ENCODE results near the gene CGNL1. TPM values are rescaled to one million over a fixed set of nuclear protein-coding genes. Genes with fewer than 3 reads are reported as not detected.
A peak's percentile ranks its signal among the peaks of the same experiment; 100 is the strongest.

The CGNL1 gene
- total and polyA plus RNA-seq, 2 donors = 12.7 to 31.7 TPM

GRCh38 chr15:57477736-57478522 is 101.6 kb downstream of the CGNL1 start:
- Histone ChIP-seq H3K4me1 (ENCODE audit: insufficient read depth) (no peaks in the 10 kb centered on the region), H3K27ac (ENCODE audit: low read depth) (no peak overlapping the region), H3K4me3 (ENCODE audit: low read depth, low read length) (no peak overlapping the region), H3K36me3 (ENCODE audit: insufficient read depth) (no peaks in the 10 kb centered on the region)
- WGBS = 87% methylated on average over 9 of the region's 9 CpGs
- DNase-seq (ENCODE audit: extremely low spot score) = no peak

- 94% methylated on average over 1 of the region's 1 CpG for WGBS
- no peak overlapping the region for H3K4me3 ChIP-seq (ENCODE audit: low read depth, low read length)
- H3K27ac ChIP-seq (ENCODE audit: low read depth) = no peak overlapping the region
- H3K4me1 ChIP-seq (ENCODE audit: insufficient read depth) = no peaks in the 10 kb centered on the region
- H3K36me3 ChIP-seq (ENCODE audit: insufficient read depth) = no peaks in the 10 kb centered on the region
- no peak for DNase-seq (ENCODE audit: extremely low spot score)
Measured at GRCh38 chr15:57479005-57479404, 102.7 kb downstream of the CGNL1 start.

GRCh38 chr15:57481038-57481705 is 104.9 kb downstream of the CGNL1 start:
- H3K4me1 ChIP-seq (ENCODE audit: insufficient read depth) = no peaks in the 10 kb centered on the region
- H3K27ac ChIP-seq (ENCODE audit: low read depth) = no peak overlapping the region
- DNase-seq (ENCODE audit: extremely low spot score) = no peak
- H3K36me3 ChIP-seq (ENCODE audit: insufficient read depth) = no peaks in the 10 kb centered on the region
- 89% methylated on average over 3 of the region's 3 CpGs for WGBS
- no peak overlapping the region for H3K4me3 ChIP-seq (ENCODE audit: low read depth, low read length)

- H3K36me3 ChIP-seq (ENCODE audit: insufficient read depth) = no peaks in the 10 kb centered on the region
- no peak overlapping the region for H3K27ac ChIP-seq (ENCODE audit: low read depth)
- DNase-seq (ENCODE audit: extremely low spot score) = no peak
- H3K4me3 ChIP-seq (ENCODE audit: low read depth, low read length) = no peak overlapping the region
- no peaks in the 10 kb centered on the region for H3K4me1 ChIP-seq (ENCODE audit: insufficient read depth)
- WGBS = 33% methylated on average over 2 of the region's 2 CpGs
Measured at GRCh38 chr15:57485869-57486268, 109.6 kb downstream of the CGNL1 start.

GRCh38 chr15:57486833-57487232 is 110.5 kb downstream of the CGNL1 start:
- Histone ChIP-seq H3K4me3 (ENCODE audit: low read depth, low read length) (no peak overlapping the region), H3K4me1 (ENCODE audit: insufficient read depth) (no peaks in the 10 kb centered on the region), H3K36me3 (ENCODE audit: insufficient read depth) (no peaks in the 10 kb centered on the region), H3K27ac (ENCODE audit: low read depth) (no peak overlapping the region)
- DNase-seq (ENCODE audit: extremely low spot score) = no peak

GRCh38 chr15:57489122-57489521 is 112.8 kb downstream of the CGNL1 start:
- no peak for DNase-seq (ENCODE audit: extremely low spot score)
- Histone ChIP-seq H3K27ac (ENCODE audit: low read depth) (no peak overlapping the region), H3K4me3 (ENCODE audit: low read depth, low read length) (no peak overlapping the region), H3K4me1 (ENCODE audit: insufficient read depth) (no peaks in the 10 kb centered on the region), H3K36me3 (ENCODE audit: insufficient read depth) (no peaks in the 10 kb centered on the region)

GRCh38 chr15:57493351-57493750 is 117.0 kb downstream of the CGNL1 start:
- Histone ChIP-seq H3K4me1 (ENCODE audit: insufficient read depth) (no peaks in the 10 kb centered on the region), H3K4me3 (ENCODE audit: low read depth, low read length) (no peak overlapping the region), H3K36me3 (ENCODE audit: insufficient read depth) (no peaks in the 10 kb centered on the region), H3K27ac (ENCODE audit: low read depth) (no peak overlapping the region)
- DNase-seq (ENCODE audit: extremely low spot score) = no peak
- WGBS = 94% methylated on average over 4 of the region's 4 CpGs

- Histone ChIP-seq H3K4me1 (ENCODE audit: insufficient read depth) (no peaks in the 10 kb centered on the region), H3K4me3 (ENCODE audit: low read depth, low read length) (no peak overlapping the region), H3K27ac (ENCODE audit: low read depth) (no peak overlapping the region), H3K36me3 (ENCODE audit: insufficient read depth) (no peaks in the 10 kb centered on the region)
- 76% methylated on average over 4 of the region's 4 CpGs for WGBS
- DNase-seq (ENCODE audit: extremely low spot score) = no peak
Measured at GRCh38 chr15:57494581-57494980, 118.3 kb downstream of the CGNL1 start.

GRCh38 chr15:57495041-57495440 is 118.7 kb downstream of the CGNL1 start:
- no peaks in the 10 kb centered on the region for H3K36me3 ChIP-seq (ENCODE audit: insufficient read depth)
- H3K4me3 ChIP-seq (ENCODE audit: low read depth, low read length) = no peak overlapping the region
- 60% methylated on average over 2 of the region's 2 CpGs for WGBS
- H3K27ac ChIP-seq (ENCODE audit: low read depth) = no peak overlapping the region
- no peak for DNase-seq (ENCODE audit: extremely low spot score)
- H3K4me1 ChIP-seq (ENCODE audit: insufficient read depth) = no peaks in the 10 kb centered on the region

GRCh38 chr15:57495554-57496165 is 119.4 kb downstream of the CGNL1 start:
- Histone ChIP-seq H3K4me1 (ENCODE audit: insufficient read depth) (no peaks in the 10 kb centered on the region), H3K36me3 (ENCODE audit: insufficient read depth) (no peaks in the 10 kb centered on the region), H3K27ac (ENCODE audit: low read depth) (no peak overlapping the region), H3K4me3 (ENCODE audit: low read depth, low read length) (no peak overlapping the region)
- WGBS = 86% methylated on average over 2 of the region's 2 CpGs
- no peak for DNase-seq (ENCODE audit: extremely low spot score)

- Histone ChIP-seq H3K27ac (ENCODE audit: low read depth) (peak overlapping the region; percentile 30), H3K4me1 (ENCODE audit: insufficient read depth) (no peaks in the 10 kb centered on the region), H3K36me3 (ENCODE audit: insufficient read depth) (no peaks in the 10 kb centered on the region), H3K4me3 (ENCODE audit: low read depth, low read length) (no peak overlapping the region)
- WGBS = 100% methylated on average over 1 of the region's 1 CpG
- no peak for DNase-seq (ENCODE audit: extremely low spot score)
Measured at GRCh38 chr15:57496594-57496945, 120.3 kb downstream of the CGNL1 start.

GRCh38 chr15:57496946-57497869 is 120.9 kb downstream of the CGNL1 start:
- WGBS = 78% methylated on average over 15 of the region's 15 CpGs
- Histone ChIP-seq H3K27ac (ENCODE audit: low read depth) (peak overlapping the region; percentile 30), H3K4me1 (ENCODE audit: insufficient read depth) (no peaks in the 10 kb centered on the region), H3K4me3 (ENCODE audit: low read depth, low read length) (no peak overlapping the region), H3K36me3 (ENCODE audit: insufficient read depth) (no peaks in the 10 kb centered on the region)
- DNase-seq (ENCODE audit: extremely low spot score) = no peak

- no peaks in the 10 kb centered on the region for H3K4me1 ChIP-seq (ENCODE audit: insufficient read depth)
- no peaks in the 10 kb centered on the region for H3K36me3 ChIP-seq (ENCODE audit: insufficient read depth)
- WGBS = 83% methylated on average over 10 of the region's 10 CpGs
- no peak overlapping the region for H3K27ac ChIP-seq (ENCODE audit: low read depth)
- DNase-seq (ENCODE audit: extremely low spot score) = no peak
- H3K4me3 ChIP-seq (ENCODE audit: low read depth, low read length) = no peak overlapping the region
Measured at GRCh38 chr15:57500256-57500655, 124.0 kb downstream of the CGNL1 start.
